Stimulated activated CD8-positive, alpha-beta memory T cell treated with anti-CD3 and anti-CD28 coated beads, Interleukin-15, amount 100 ng/mL, for 4 hours (primary cell): ENCODE measurements around the gene CCSER1.
"Not testable (repeated sequence)": the region's sequence is repeated elsewhere in the genome, so short reads cannot be mapped to it uniquely, and the experiment has no call there.

ENCODE experiments used
- DNase-seq, 2 donors: peaks; one replicate each; pipeline ENCODE4 v3.0.0-alpha.2; 2020; ENCODE audit warnings: low read depth in 2 of 2

CCSER1 gene

GRCh38 chr4:91064157-91064853 is 937.1 kb downstream of the CCSER1 start:
- DNase-seq: no peak

GRCh38 chr4:91065117-91065516 is 937.9 kb downstream of the CCSER1 start:
- no peak for DNase-seq

DNA sequence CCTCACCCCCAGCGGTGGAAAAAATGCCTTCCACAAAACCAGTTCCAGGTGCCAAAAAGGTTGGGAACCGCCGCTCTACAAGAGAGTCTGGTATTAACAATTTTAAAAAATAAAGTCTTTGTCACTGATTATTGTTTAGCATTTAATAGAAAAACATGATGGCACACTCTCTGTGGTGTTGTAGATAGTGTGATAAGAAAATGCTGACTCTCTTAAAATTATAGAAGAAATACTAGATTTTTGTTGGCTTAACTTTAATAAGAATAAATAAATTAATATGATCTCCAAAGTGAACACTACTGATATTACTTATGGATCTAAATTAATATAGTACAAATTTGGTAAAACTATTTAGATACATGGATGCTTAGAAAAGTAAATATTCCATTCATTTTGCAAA is 943.5 kb downstream of the CCSER1 start:
- no peak for DNase-seq

- no peak for DNase-seq
Observed at GRCh38 chr4:91076147-91076546, 949.0 kb downstream of the CCSER1 start.

GRCh38 chr4:91085961-91086360 is 958.8 kb downstream of the CCSER1 start:
- no peak for DNase-seq

DNA sequence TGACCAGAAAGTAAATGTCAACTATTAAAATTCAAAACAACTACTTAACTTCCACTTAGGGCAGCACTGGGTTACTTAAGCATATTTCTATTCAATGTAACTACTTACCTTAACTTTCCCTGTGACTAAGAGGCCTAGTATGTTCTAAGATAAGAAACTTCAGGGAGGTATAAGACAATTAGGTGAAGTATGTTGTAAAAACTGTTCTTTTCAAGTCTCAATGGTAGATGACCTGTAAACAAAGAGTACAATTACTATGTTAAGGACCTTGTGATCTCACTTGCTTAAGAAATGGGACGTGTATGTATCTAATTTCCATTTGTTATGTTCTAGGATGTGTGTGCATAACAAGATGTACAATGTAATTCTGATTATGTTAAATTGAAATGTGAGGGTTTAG is 960.5 kb downstream of the CCSER1 start:
- no peak for DNase-seq

- DNase-seq: no peak
Observed at GRCh38 chr4:91089178-91089577, 962.0 kb downstream of the CCSER1 start.

GRCh38 chr4:91092398-91092980 is 965.3 kb downstream of the CCSER1 start:
- no peak for DNase-seq

- not testable (repeated sequence) for DNase-seq
Observed at GRCh38 chr4:91094220-91094619, 967.0 kb downstream of the CCSER1 start.

GRCh38 chr4:91099666-91100065 is 972.5 kb downstream of the CCSER1 start:
- no peak for DNase-seq

DNA sequence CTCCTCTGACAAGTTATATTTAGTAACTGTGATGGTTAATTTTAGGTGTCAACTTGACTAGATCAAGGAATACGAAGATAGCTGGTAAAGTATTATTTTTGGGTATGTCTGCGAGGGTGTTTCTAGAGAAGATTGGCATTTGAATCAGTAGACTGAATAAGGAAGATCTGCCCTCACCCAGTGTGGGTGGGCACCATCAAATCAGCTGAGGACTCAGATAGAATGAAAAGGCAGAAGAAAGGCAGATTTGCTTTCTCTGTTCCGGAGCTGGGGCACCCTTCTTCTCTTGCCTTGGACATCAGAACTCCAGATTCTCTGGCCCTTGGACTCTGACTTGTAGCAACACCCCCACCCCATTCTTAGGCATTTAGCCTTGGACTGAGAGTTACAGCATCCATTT is 981.6 kb downstream of the CCSER1 start:
- DNase-seq: no peak

- DNase-seq: no peak
Observed at GRCh38 chr4:91111556-91111955, 984.4 kb downstream of the CCSER1 start.

DNA sequence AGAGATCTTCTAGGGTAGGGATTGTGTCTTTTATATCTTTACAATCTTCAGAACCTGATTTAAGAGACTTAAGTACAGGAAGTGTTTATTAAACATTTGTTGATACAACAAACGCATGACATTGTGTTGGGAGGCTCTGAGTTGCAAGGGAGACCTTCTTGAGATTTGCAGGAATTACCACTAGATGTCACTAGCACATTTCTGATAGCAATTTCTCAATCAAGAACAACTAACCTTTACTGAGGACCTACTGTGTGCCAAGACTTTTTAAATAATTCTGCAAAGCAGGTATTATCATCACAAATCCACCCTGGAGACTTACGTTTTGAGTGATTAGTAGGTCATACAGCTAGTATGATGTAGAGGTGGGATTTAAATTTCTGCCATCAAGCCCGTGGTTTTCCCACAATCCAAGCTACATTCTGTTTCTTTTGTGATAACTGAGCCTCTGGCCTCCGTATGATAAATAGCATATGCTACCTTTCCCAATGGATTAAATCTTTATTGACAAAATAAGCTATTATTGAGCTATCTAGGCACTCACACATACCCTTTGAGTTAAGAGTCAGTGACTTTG is 986.0 kb downstream of the CCSER1 start:
- no peak for DNase-seq

DNA sequence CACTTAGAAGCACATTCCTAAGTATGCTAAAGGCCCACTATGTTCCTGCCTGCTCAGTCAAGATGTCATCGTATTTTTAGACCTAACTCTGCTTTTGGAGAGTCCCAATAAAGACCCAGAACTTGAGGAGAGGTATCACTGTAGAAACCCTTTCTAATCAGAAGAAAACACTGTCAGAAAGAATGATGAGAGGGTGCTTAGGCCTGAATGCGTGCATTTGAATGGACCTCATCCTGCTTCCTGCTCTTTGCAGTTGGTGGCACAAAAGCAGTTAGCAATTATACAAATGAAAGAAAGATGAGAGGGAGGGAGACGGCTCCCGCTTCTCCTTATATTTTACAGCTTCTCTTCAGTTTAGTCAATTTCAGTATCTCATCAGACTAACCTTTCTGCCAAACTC is 987.2 kb downstream of the CCSER1 start:
- DNase-seq: no peak

- no peak for DNase-seq
Observed at GRCh38 chr4:91116861-91117260, 989.7 kb downstream of the CCSER1 start.

GRCh38 chr4:91118597-91118996 is 991.4 kb downstream of the CCSER1 start:
- DNase-seq: no peak

- DNase-seq: no peak
Observed at GRCh38 chr4:91123742-91124141, 996.5 kb downstream of the CCSER1 start.

DNA sequence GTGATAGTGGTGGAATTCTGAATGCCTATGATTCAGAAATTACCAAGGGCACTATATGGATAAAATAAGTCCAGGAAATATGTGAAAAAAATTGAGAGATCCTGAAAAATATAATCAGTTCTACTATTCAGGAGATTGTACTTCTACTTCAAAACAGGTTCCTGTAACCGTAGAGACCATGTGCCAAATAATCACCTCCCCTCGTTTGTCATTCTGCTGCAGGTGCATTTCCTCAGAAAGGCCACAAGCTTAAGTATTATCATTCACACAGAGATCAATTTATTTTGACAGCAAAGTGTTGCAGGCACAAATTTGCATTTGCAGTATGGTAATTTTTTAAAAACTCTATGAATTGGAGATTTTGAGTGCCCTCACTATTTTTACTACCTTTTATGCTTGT is 1000.0 kb downstream of the CCSER1 start:
- DNase-seq: no peak

- DNase-seq: no peak
Observed at GRCh38 chr4:91127831-91128230, 1000.6 kb downstream of the CCSER1 start.

DNA sequence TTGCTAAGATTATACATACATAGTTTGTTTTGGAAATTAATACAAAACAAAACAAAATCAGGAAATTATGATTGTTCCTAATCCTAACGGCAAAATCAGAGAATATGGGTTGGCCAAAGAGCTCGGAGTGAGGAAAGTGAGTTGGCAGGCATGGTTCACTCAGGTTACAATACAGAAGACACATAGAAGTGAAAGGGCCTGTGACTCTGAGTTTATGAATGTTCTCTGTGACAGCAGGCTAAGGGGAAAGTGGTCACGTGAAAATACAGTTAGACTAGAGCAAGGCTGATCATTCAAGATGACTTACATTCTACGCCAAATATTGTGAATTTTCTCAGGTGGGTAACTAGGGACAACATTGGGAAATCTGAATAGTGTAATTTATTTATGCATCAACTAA is 1001.3 kb downstream of the CCSER1 start:
- DNase-seq: no peak

DNA sequence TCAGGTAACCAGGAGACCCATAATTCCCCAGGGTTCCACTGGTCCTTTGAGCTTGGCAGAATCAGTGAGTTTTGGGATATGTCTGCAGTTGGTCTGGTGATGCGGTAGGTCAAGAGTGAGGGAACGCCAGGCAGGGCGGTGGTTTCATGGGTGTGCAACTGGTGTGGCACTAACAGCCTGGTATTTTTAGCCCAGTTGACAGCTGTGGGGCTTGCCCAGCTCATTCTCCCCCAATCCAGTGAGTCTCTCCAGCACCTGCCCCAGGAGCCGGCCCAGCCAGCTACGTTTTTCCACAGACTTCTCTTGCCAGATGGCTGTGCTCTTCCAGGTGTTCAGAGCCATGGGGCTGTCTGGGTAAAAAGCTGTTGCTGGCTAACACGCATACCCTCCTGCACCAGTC is 1019.9 kb downstream of the CCSER1 start:
- DNase-seq: no peak

DNA sequence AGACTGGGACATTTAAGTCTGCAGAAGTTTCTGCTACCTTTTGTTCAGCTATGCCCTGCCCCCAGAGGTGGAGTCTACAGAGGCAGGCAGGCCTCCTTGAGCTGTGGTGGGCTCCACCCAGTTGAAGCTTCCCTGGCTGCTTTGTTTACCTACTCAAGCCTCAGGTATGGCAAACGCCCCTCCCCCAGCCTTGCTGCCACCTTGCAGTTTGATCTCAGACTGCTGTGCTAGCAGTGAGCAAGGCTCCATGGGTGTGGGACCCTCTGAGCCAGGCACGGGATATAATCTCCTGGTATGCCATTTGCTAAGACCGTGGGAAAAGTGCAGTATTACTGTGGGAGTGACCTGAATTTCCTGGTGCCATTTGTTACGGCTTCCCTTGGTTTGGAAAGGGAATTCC is 1026.8 kb downstream of the CCSER1 start:
- not testable (repeated sequence) for DNase-seq

- DNase-seq: not testable (repeated sequence)
Observed at GRCh38 chr4:91167864-91168653, 1040.9 kb downstream of the CCSER1 start.
